Gastrocnemius medialis (tissue), 4 donors: ENCODE data around the gene CLNK.

ENCODE experiments used
- CTCF ChIP-seq, 5 experiments: fragments of 450-650 bp in 3 of 5; fragments of 200-600 bp in 2 of 5; sonication (generic) in 2 of 5; IDR thresholded peaks in 4 of 5; conservative IDR thresholded peaks in 1 of 5; 1 replicate in 4 of 5; 2 replicates in 1 of 5; pipeline ENCODE4 v1.5.1; 2016 to 2019; ENCODE audit warnings: antibody characterized with exemption in 5 of 5, mild to moderate bottlenecking in 3 of 5, moderate library complexity in 3 of 5
- POLR2A ChIP-seq, 2 donors: fragments of 450-650 bp; IDR thresholded peaks; one replicate each; pipeline ENCODE4 v1.6.1; 2017; ENCODE audit warnings: antibody characterized with exemption in 2 of 2, mild to moderate bottlenecking in 2 of 2, moderate library complexity in 2 of 2

- TF ChIP-seq CTCF (IDR thresholded peaks at IDR 0.05 in 4 of 5, conservative IDR thresholded peaks at IDR 0.05 in 1 of 5), result no peak
- no peak for TF ChIP-seq POLR2A (IDR thresholded peaks at IDR 0.05)
Measured at GRCh38 chr4:10666616-10667015, 18.0 kb downstream of the CLNK start.
